Prostate gland (tissue), 2 donors: ENCODE results near the gene LAGE3.

Experiments
- CTCF ChIP-seq, 4 experiments: fragments of 200-600 bp in 2 of 4; fragments of 450-650 bp in 2 of 4; sonication (generic) in 2 of 4; IDR thresholded peaks; 1 replicate in 3 of 4; 2 replicates in 1 of 4; pipeline ENCODE4 v1.5.1; 2016 to 2019; ENCODE audit warnings: antibody characterized with exemption in 4 of 4, mild to moderate bottlenecking in 2 of 4, moderate library complexity in 2 of 4
- POLR2A ChIP-seq: fragments of 450-650 bp; IDR thresholded peaks from one replicate; pipeline ENCODE4 v1.6.1; 2016; ENCODE audit warnings: antibody characterized with exemption, mild to moderate bottlenecking

GRCh38 chrX:154445776-154446175, 33.3 kb downstream of the LAGE3 start:
- no peak for TF ChIP-seq CTCF (IDR thresholded peaks at IDR 0.05)
- TF ChIP-seq POLR2A, result no peak
